ENCODE results near the gene SLC22A1. TPM values are rescaled to one million over a fixed set of nuclear protein-coding genes. Genes with fewer than 3 reads are reported as not detected.
A peak's percentile ranks its signal among the peaks of the same experiment; 100 is the strongest.
"Not testable (repeated sequence)": the region's sequence is repeated elsewhere in the genome, so short reads cannot be mapped to it uniquely, and the experiment has no call there.

The SLC22A1 gene
- total and polyA plus RNA-seq, 2 experiments from 2014 or later: 0.10 to 0.65 TPM

DNA sequence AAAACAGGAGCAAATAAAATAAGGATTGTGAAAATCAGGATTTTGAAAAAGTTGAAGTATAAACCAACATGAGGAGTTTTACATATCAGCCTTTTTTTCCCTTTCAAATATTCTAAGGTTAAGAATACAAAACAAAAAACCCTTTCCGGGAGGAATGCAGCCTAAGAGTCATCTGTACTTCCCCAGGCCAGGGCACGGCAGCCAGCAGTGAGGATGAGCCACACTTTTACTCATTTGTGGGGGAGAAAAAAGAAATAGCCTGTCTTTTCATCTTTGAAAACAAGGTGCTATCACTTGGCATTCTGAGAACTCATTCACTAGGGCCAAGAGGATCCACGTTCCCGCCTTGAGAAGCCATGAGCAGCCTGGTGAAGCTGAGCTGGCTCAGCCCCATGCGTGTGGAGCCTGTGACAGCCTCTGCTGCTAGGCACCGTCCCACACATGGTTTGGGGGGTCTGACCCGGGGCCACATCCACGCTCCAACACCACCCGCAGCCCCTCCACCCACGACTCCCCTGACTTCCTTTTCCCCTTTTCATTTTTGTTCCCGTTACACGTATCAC is 11.2 kb downstream of the SLC22A1 start (continued):
- TF ChIP-seq, protein P1, sequence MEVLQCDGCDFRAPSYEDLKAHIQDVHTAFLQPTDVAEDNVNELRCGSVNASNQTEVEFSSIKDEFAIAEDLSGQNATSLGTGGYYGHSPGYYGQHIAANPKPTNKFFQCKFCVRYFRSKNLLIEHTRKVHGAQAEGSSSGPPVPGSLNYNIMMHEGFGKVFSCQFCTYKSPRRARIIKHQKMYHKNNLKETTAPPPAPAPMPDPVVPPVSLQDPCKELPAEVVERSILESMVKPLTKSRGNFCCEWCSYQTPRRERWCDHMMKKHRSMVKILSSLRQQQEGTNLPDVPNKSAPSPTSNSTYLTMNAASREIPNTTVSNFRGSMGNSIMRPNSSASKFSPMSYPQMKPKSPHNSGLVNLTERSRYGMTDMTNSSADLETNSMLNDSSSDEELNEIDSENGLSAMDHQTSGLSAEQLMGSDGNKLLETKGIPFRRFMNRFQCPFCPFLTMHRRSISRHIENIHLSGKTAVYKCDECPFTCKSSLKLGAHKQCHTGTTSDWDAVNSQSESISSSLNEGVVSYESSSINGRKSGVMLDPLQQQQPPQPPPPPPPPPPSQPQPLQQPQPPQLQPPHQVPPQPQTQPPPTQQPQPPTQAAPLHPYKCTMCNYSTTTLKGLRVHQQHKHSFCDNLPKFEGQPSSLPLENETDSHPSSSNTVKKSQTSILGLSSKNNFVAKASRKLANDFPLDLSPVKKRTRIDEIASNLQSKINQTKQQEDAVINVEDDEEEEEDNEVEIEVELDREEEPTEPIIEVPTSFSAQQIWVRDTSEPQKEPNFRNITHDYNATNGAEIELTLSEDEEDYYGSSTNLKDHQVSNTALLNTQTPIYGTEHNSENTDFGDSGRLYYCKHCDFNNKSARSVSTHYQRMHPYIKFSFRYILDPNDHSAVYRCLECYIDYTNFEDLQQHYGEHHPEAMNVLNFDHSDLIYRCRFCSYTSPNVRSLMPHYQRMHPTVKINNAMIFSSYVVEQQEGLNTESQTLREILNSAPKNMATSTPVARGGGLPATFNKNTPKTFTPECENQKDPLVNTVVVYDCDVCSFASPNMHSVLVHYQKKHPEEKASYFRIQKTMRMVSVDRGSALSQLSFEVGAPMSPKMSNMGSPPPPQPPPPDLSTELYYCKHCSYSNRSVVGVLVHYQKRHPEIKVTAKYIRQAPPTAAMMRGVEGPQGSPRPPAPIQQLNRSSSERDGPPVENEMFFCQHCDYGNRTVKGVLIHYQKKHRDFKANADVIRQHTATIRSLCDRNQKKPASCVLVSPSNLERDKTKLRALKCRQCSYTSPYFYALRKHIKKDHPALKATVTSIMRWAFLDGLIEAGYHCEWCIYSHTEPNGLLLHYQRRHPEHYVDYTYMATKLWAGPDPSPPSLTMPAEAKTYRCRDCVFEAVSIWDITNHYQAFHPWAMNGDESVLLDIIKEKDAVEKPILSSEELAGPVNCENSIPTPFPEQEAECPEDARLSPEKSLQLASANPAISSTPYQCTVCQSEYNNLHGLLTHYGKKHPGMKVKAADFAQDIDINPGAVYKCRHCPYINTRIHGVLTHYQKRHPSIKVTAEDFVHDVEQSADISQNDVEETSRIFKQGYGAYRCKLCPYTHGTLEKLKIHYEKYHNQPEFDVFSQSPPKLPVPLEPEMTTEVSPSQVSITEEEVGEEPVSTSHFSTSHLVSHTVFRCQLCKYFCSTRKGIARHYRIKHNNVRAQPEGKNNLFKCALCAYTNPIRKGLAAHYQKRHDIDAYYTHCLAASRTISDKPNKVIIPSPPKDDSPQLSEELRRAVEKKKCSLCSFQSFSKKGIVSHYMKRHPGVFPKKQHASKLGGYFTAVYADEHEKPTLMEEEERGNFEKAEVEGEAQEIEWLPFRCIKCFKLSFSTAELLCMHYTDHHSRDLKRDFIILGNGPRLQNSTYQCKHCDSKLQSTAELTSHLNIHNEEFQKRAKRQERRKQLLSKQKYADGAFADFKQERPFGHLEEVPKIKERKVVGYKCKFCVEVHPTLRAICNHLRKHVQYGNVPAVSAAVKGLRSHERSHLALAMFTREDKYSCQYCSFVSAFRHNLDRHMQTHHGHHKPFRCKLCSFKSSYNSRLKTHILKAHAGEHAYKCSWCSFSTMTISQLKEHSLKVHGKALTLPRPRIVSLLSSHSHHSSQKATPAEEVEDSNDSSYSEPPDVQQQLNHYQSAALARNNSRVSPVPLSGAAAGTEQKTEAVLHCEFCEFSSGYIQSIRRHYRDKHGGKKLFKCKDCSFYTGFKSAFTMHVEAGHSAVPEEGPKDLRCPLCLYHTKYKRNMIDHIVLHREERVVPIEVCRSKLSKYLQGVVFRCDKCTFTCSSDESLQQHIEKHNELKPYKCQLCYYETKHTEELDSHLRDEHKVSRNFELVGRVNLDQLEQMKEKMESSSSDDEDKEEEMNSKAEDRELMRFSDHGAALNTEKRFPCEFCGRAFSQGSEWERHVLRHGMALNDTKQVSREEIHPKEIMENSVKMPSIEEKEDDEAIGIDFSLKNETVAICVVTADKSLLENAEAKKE (CRISPR knock-in tag; IDR thresholded peaks at IDR 0.05): no peak
- no peak for TF ChIP-seq POLR2AphosphoS5 (IDR thresholded peaks at IDR 0.05; ENCODE audit: low read depth)
- TF ChIP-seq STAT1 (IDR thresholded peaks at IDR 0.05; ENCODE audit: unreplicated experiment): no peak
- TF ChIP-seq, protein P2, sequence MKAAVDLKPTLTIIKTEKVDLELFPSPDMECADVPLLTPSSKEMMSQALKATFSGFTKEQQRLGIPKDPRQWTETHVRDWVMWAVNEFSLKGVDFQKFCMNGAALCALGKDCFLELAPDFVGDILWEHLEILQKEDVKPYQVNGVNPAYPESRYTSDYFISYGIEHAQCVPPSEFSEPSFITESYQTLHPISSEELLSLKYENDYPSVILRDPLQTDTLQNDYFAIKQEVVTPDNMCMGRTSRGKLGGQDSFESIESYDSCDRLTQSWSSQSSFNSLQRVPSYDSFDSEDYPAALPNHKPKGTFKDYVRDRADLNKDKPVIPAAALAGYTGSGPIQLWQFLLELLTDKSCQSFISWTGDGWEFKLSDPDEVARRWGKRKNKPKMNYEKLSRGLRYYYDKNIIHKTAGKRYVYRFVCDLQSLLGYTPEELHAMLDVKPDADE (IDR thresholded peaks at IDR 0.05): no peak

DNA sequence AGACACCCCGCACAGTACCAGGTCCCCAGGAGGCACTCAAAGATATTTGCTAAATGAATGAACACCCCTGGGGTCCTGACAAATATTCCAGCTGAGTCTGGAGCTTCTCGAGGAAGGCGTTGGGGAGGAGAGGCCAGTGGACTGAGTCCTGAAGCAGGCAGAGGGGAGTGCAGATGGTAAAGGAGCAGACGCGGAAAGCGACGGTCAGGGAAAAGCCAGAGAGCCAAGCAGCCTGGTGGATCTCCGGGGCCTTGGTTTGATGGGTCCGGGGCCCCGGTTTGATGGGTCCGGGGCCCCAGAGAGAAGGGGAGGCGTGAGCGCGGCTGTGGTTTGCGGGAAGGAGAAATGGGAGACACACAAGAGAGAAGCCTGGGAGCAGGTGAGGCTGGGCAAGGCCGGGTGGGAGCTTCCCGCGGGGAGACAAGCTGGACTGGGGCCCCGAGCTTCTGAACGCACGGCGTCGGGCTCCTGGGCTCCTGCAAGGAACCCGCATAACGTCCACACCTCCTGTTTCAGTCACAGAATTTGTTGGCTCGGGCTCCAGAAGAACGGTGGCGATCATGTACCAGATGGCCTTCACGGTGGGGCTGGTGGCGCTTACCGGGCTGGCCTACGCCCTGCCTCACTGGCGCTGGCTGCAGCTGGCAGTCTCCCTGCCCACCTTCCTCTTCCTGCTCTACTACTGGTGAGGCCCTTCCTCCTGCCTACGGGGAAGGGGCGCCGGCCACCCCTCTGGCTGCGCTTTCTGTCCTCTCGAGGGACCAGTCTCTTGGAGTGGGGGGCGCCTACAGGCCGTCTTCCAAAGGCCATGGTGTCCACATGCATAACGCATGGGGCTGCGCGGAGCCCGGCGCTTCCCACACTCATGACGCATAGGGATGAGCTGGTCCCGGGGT is 12.1 kb downstream of the SLC22A1 start:
- peaks cover 16% of the 10 kb centered on the region for H3K4me1 ChIP-seq (ENCODE audit: insufficient read depth)
- Mint-ChIP-seq H3K9me3 (no peaks in the 10 kb centered on the region; the same call in 1 of the 3 replicates), H3K27ac (no peak overlapping the region), H3K36me3 (ENCODE audit: low read depth) (no peaks in the 10 kb centered on the region; the same call in 2 of the 3 replicates), H3K4me3 (no peak overlapping the region), H3K27me3 (ENCODE audit: insufficient read depth, low read depth, poor library complexity) (peaks cover 14% of the 10 kb centered on the region), H3K4me1 (peaks cover 44% of the 10 kb centered on the region)
- TF ChIP-seq, protein P3, sequence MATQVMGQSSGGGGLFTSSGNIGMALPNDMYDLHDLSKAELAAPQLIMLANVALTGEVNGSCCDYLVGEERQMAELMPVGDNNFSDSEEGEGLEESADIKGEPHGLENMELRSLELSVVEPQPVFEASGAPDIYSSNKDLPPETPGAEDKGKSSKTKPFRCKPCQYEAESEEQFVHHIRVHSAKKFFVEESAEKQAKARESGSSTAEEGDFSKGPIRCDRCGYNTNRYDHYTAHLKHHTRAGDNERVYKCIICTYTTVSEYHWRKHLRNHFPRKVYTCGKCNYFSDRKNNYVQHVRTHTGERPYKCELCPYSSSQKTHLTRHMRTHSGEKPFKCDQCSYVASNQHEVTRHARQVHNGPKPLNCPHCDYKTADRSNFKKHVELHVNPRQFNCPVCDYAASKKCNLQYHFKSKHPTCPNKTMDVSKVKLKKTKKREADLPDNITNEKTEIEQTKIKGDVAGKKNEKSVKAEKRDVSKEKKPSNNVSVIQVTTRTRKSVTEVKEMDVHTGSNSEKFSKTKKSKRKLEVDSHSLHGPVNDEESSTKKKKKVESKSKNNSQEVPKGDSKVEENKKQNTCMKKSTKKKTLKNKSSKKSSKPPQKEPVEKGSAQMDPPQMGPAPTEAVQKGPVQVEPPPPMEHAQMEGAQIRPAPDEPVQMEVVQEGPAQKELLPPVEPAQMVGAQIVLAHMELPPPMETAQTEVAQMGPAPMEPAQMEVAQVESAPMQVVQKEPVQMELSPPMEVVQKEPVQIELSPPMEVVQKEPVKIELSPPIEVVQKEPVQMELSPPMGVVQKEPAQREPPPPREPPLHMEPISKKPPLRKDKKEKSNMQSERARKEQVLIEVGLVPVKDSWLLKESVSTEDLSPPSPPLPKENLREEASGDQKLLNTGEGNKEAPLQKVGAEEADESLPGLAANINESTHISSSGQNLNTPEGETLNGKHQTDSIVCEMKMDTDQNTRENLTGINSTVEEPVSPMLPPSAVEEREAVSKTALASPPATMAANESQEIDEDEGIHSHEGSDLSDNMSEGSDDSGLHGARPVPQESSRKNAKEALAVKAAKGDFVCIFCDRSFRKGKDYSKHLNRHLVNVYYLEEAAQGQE (IDR thresholded peaks at IDR 0.05; ENCODE audit: unreplicated experiment): no peak
- TF ChIP-seq EZH2phosphoT487 (IDR thresholded peaks at IDR 0.05; ENCODE audit: unreplicated experiment) (no peak), ZNF114 (CRISPR knock-in tag; IDR thresholded peaks at IDR 0.05) (no peak)
- no peak overlapping the region for H3K4me3 ChIP-seq
- no peaks in the 10 kb centered on the region for H3K36me3 ChIP-seq (ENCODE audit: insufficient read depth)
- no peaks in the 10 kb centered on the region for H3K79me2 ChIP-seq (replicated peaks; ENCODE audit: insufficient read depth)
- ATAC-seq: peak; percentile 21
- no peaks in the 10 kb centered on the region for H3K27me3 ChIP-seq (ENCODE audit: insufficient read depth)
- no peaks in the 10 kb centered on the region for H3K9me2 ChIP-seq (ENCODE audit: insufficient read depth)
- no peaks in the 10 kb centered on the region for H4K20me1 ChIP-seq (replicated peaks; ENCODE audit: insufficient read depth)
- no peak overlapping the region for H3K27ac ChIP-seq (ENCODE audit: low read depth)
- peak overlapping the region; percentile 2 for H3K4me2 ChIP-seq
- H3F3A ChIP-seq (replicated peaks; ENCODE audit: low read depth): no peaks in the 10 kb centered on the region
- DNase-seq (ENCODE audit: low spot score): peak; percentile 16
- H2AFZ ChIP-seq: peak overlapping the region; percentile 87

DNA sequence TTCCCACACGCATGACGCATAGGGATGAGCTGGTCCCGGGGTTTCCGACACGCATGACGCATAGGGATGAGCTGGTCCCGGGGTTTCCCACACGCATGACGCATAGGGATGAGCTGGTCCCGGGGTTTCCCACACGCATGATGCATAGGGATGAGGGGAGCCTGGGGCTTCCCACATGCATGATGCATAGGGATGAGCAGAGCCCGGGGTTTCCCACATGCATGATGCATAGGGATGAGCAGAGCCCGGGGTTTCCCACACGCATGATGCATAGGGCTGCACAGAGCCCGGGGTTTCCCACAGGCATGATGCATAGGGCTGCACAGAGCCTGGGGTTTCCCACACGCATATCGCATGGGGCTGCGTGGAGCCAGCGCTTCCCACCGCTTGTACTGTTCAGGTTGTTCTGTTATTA is 12.7 kb downstream of the SLC22A1 start:
- H3K4me3 ChIP-seq: not testable (repeated sequence)

More for the DNA sequence above, 12.7 kb downstream of the SLC22A1 start:
- not testable (repeated sequence) for H3K27ac Mint-ChIP-seq; H3K9me3 Mint-ChIP-seq; H3K27me3 ChIP-seq (ENCODE audit: insufficient read depth); H3K27ac ChIP-seq (ENCODE audit: low read depth); H3K36me3 Mint-ChIP-seq (ENCODE audit: low read depth); H2AFZ ChIP-seq; H3K4me3 Mint-ChIP-seq; H3K4me2 ChIP-seq; ATAC-seq; H3K9me2 ChIP-seq (ENCODE audit: insufficient read depth); DNase-seq (ENCODE audit: low spot score); H3K79me2 ChIP-seq (replicated peaks; ENCODE audit: insufficient read depth); H4K20me1 ChIP-seq (replicated peaks; ENCODE audit: insufficient read depth); H3F3A ChIP-seq (replicated peaks; ENCODE audit: low read depth); H3K36me3 ChIP-seq (ENCODE audit: insufficient read depth)
- Mint-ChIP-seq H3K27me3 (ENCODE audit: insufficient read depth, low read depth, poor library complexity) (peaks cover 14% of the 10 kb centered on the region), H3K4me1 (peaks cover 47% of the 10 kb centered on the region)
- peaks cover 16% of the 10 kb centered on the region for H3K4me1 ChIP-seq (ENCODE audit: insufficient read depth)

All from GM23338 (cell line).